Hepatic stellate cell (primary cell): ENCODE data around the gene POTEB2.
"Not testable (repeated sequence)": the region's sequence is repeated elsewhere in the genome, so short reads cannot be mapped to it uniquely, and the experiment has no call there.

ENCODE experiments used
- DNase-seq: peaks from one replicate; pipeline ENCODE4 v3.0.0; 2011; ENCODE audit warnings: low spot score

POTEB2 gene

DNA sequence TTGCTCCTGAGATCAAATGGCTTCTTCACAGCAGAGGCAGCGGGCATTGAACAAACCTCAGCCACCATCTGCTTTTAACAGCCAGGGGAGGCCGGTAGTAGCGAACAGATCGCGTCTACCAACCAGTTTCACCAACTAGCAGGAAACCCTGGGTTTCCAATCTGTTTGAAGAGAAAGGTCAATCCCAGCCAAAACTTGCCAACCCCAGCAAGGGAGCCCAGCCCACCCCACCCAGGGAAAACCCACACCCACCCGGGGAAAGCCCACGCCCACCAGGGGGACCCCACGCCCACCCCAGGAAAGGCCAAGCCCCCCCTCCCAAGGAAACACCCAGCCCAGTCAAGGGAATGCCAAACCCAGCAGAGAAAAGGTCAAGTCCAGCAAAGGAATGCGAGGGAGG is at the start of gene POTEB2:
POTEB2 (minus strand) TSS at position 101 of the 400 bp plus-strand sequence; CDS start at position 68, 33 bp downstream.
- not testable (repeated sequence) for DNase-seq

DNA sequence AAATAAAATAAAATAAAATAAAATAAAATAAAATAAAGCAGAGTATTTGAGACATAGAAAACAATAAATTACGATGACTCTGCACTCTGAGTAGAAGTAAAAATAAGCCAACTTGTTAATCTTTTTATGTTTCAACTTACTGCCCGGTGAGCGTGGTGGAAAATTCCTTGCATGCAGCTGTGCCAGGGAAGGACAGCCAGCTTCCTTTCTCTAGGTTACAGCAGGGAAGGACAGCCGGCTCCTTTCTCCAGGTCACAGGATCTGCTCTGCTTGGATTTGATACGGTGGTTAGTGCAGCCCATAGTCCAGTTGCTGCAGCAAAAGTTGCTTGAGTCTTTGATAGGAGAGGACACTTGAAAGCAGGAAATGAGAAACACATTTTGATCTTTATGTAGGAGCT is 13.8 kb upstream of the POTEB2 start:
- not testable (repeated sequence) for DNase-seq

DNA sequence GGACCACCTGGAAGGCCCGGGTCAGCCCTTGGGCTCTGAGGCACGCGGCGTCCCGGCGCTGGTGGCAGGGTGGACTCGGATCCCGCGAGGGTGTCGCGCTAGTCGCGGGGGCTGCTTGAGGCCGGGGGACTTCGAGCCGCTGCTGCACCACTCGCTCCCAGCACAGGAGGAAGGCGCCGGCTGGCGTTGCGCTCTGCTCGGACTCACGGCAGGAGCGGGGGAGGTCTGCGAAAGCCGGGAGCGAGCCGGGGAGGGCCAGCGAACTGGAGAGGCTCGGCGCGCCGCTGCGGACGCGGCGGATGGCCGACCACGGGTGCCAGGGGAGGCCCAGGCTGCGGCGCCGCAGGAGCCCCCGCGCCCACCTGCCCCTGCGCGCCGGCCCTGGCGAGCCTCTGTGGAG is 12.3 kb upstream of the POTEB2 start:
- not testable (repeated sequence) for DNase-seq

DNA sequence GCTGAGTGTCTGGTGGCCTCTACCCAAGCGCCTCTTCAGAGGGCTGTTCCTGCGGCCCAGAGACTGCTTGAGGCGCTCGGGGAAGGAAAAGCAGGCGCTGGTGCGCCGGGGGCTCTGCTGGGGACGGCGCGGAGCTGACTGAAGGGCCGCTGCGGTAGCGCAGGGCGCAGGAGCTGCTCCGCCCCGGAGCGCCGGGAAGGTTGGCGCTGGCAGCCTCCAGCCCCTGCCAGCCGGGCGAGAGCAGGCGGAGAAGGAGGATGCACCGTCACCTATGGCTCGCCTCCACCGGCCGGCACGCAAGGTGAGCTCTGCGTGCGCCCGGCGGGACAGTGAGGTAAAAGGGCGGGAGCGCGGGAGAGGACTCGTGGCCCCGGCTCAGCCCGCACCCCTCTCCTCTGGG is 11.7 kb upstream of the POTEB2 start:
- not testable (repeated sequence) for DNase-seq
